ENCODE measurements around the gene LTBP3.
"Not testable (repeated sequence)": the region's sequence is repeated elsewhere in the genome, so short reads cannot be mapped to it uniquely, and the experiment has no call there.

The LTBP3 gene

DNA sequence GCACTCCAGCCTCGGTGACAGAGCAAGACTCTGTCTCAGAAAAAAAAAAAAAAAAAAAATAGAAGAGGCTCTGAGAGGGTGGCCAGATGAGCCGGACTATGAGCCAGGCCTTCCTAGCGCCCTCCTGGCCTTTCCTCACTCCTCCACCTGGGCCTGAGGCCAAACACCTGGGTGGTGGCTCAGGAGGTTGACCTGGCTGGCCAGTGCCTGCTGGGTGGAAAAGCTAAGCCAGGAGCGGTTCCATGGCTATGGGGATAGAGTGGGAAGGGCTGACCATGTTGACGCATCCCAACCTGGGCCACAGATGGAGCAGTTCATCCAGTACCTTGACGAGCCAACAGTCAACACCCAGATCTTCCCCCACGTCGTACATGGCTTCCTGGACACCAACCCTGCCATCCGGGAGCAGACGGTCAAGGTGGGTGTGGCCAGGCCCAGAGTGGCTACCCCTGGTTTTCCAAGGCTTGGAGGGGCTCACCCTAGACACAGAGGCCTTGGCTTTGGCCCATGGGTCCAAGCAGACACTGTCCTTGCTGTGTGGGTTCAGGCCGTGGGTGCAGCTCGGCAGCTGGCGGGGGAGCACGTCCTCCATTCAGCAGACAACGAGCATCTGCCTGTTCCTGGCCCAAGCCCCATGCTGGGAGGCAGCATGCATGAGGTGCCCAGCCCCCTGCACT lies 25.6 kb downstream of the LTBP3 start:
- DNase-seq, result no peak

GRCh38 chr11:65530157-65530496 lies 28.0 kb downstream of the LTBP3 start:
- DNase-seq, result no peak

GRCh38 chr11:65529475-65530156 lies 28.5 kb downstream of the LTBP3 start:
- no peak for DNase-seq

DNA sequence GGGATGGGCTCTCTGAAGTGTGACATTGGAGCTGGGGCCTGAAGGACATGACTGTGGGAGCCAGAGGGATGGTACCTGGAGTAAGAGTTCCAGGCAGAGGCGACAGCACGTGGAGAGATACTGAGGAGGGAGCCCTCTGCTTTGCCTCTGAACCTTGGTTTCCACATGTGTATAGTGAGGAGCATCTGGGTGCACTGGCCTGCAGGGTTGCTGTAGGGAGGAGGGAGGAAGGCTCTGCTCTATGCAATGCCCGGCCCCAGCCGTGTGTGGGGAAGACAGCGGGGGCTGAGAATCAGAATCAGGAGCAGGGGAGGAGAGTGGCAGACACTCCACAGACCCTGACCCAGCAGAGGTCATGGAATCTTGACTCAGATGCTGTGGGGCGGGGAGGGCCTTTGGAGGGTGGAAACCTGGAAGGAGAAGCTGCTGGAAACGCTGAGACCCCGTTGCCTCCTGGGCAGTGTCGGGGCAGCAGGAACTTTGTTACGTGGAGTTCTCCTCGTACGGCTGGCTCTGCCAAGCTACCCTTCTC lies 29.3 kb downstream of the LTBP3 start:
- no peak for DNase-seq

GRCh38 chr11:65526744-65527143 lies 31.4 kb downstream of the LTBP3 start:
- DNase-seq, result no peak

- DNase-seq, result no peak
These were observed 32.3 kb downstream of the LTBP3 start for GRCh38 chr11:65525546-65526480.

DNA sequence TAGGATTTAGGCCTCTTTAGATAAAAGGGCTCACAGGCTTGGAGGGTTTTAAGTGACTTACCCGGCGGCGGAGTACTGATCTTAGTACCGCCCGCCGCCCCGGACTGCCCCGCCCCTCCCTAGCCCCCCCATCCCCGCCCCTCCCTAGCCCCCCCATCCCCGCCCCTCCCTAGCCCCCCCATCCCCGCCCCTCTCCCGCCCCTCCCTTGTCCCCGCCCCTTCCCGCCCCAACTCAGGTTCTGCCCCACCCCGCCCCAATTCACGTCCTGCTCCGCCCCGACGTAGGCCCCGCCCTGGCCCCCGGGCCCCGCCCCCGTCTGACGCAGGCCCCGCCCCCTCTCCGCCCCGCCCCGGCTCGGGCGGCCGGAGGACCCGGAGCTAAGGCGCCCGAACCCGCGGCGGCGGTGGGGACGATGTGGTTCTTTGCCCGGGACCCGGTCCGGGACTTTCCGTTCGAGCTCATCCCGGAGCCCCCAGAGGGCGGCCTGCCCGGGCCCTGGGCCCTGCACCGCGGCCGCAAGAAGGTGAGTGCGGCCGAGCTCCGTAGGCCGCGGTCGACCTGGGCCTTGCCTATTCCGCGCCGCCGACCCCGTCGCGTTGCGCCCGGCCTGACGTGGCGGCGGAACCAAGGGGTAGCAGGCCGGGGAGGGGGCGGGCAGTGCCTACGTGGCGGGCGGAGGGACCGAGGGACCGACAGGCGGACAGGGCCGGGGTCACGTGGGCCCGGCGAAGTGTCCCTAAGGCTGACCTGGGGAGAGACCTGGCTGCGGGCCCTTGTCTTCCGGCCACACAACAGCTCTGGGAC lies 33.2 kb downstream of the LTBP3 start, which contains the start of gene SCYL1:
Gene SCYL1 (plus strand): TSS at position 343 of the 805 bp plus-strand sequence. CDS start 71 bp downstream, at position 414.
- no peak for DNase-seq

DNA sequence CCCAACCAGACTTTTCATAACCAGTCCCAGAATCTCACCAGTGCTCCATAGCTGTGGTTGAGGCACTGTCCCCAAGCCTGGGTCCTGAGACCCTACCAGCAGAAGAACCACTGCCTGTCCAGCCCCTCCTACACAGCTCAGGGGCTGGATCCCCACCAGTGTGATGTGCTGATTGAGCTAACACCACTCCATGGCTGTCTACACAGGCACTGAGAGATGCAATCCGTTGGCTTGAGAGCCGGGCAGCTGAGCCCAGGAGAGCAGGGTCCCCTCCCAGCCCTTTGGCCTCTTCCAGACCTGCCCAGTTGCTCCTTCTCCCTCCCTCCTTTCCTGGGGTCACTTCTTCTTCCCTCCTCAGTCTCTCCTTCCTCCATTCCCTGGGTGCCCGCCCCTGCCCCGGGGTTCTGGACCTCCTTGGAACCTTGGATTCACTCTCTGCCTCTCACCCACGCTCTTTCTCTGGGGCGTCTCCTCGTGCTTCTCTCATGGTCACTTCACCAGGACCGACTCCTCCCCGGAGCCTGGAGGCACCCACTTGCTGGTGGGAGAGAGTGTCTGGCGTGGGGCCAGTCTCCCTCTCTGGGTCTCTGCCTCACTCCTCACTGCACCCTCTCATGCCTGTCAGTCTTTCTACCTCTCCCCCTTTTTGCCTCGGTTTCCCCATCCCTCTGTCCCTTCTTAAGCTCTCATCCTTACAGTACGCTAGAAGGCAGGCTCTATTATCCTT lies 34.0 kb downstream of the LTBP3 start:
- DNase-seq, result no peak

GRCh38 chr11:65523631-65523968 lies 34.6 kb downstream of the LTBP3 start:
- DNase-seq, result not testable (repeated sequence)

DNA sequence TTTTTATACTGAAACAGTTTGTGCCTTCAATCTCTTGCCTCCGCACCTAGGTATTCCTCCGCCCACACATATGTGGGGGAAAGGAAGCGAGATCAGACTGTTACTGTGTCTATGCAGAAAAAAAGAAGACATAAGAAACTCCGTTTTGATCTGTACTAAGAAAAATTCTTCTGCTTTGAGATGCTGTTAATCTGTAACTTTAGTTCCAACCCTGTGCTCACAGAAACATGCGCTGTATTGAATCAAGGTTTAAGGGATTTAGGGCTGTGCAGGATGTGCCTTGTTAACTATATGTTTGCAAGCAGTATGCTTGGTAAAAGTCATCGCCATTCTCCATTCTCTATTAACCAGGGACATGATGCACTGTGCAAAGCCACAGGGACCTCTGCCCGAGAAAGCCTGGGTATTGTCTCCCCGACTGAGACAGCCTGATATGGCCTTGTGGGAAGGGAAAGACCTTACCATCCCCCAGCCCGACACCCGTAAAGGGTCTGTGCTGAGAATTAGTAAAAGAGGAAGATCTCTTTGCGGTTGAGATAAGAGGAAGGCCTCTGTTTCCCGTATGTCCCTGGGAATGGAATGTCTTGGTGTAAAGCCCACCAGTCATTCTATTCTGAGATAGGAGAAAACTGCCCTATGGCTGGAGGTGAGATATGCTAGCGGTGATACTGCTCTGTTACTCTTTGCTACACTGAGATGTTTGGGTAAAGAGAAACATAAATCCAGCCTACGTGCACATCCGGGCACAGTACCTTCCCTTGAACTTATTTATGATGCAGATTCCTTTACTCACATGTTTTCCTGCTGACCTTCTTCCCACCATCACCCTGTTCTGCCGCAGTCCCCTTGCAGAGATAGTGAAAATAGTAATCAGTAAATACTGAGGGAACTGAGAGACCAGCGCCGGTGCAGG lies 35.2 kb downstream of the LTBP3 start:
- DNase-seq, result not testable (repeated sequence)

GRCh38 chr11:65521777-65522521 lies 36.2 kb downstream of the LTBP3 start:
- DNase-seq, result not testable (repeated sequence)

GRCh38 chr11:65518941-65519549 lies 39.1 kb downstream of the LTBP3 start:
- DNase-seq, result not testable (repeated sequence)

DNA sequence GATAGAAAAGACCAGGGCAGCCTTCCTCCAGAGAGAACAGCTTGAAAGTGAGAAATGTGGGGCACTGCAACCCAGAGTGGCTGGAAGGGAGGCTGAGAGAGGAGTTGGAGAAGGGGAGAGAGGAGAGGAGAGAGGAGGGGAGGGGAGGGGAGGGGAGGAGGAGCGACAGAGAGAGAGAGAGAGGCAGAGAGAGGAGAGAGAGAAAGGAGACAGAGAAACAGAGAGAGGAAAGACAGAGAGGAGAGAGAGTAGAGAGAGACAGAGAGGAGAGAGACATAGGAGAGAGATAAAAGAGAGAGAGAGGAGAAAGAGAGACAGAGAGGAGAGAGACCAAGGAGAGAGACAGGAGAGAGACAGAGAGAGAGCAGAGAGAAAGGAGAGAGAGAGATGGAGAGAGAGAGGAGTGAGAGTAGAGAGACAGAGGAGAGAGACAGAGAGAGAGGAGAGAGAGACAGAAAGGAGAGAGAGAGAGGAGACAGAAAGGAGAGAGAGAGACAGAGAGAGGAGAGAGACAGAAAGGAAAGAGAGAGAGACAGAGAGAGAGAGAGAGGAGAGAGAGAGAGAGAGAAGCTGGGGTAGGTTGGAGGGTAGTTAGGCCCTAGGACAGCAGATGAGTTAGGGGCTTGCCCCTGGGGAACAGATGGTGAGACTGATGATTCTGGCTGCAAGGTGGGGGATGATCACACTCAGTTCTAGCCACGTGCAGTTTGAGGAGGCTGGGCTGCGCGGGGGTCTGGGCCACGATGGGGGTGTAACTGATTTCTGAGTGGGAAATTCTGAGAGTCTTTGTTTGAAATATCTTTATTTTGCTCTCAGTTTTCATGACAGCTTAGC lies 41.8 kb downstream of the LTBP3 start:
- DNase-seq, result no peak

DNA sequence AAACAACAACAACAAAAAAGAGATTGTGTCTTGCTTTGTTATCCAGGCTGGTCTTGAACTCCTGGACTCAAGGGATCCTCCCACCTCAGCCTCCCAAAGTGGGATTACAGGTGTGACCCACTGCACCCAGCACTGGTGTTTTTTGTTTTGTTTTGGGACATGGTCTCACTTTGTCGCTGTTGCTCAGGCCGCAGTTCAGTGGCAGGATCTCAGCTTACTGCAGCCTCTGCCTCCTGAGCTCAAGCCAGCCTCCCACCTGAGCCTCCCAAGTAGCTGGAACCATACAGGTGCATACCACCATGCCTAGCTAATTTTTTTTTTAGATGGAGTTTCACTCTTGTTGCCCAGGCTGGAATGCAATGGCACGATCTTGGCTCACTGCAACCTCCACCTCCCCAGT lies 45.8 kb downstream of the LTBP3 start:
- not testable (repeated sequence) for DNase-seq

GRCh38 chr11:65506772-65507505 lies 51.2 kb downstream of the LTBP3 start:
- DNase-seq, result no peak

DNA sequence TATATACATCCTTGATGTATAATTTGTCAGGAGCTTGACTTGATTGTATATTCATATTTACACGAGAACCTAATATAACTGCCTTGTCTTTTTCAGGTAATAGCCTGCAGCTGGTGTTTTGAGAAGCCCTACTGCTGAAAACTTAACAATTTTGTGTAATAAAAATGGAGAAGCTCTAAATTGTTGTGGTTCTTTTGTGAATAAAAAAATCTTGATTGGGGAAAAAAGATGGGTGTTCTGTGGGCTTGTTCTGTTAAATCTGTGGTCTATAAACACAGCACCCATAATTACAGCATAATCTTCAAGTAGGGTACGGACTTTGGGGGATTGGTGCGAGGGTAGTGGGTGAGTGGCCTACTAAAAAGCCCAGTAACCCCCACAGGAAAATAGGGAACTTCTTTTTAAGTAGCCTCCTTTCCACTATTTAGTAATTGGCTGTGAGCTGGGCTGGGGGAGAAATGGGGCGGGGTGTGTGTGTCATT lies 51.8 kb downstream of the LTBP3 start:
- DNase-seq, result no peak

GRCh38 chr11:65505466-65506289 lies 52.5 kb downstream of the LTBP3 start:
- no peak for DNase-seq

Measured in NCI-H1417 treated with DMSO at 0.1 percent for 48 hours (cell line).